ENCODE data around the gene VSIR.

Gene VSIR

DNA sequence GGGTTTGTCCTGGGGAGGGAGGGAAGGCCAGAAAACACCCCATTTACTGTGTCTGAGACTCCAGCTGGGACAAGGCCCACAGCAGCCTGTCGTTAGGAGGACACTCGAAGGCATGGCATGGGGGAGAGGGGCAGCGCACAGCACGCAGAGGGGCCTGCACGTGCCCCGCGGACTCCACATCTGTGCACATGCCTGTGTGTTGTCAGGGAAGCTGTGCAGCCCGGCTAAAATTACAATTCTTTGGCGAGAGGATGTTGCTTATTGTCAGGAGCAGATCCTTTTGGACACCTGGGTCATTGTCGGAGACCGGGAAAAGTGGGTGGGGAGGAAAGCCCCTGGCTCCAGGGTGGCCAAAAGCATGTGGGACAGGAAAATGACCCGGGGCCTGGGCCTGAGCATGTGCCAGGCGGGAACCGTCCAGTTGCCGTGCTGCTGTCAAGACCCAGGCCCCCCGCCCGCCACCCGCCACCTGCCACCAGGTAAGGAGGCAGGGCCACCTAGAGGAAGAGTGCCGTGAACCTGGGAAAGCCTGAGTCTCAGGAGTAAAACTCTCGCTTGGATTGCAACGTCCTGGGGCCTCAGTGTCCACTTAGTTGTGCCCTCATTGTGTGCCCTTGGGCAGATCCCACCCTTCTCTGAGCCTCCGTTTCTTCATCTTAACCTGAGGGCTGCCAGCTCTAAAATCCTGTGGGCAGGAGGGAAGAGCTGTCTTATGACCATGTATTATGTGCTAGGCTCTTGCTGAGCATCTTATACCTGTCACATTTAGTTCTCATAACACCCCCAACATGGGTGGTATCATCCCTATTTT, 7.2 kb downstream of the VSIR start:
- DNase-seq: no peak

GRCh38 chr10:71765176-71765904, 8.0 kb downstream of the VSIR start:
- DNase-seq: peak in 1 of 58 donors; percentile 26

- DNase-seq: no peak
Observed at GRCh38 chr10:71763352-71764127, 9.8 kb downstream of the VSIR start.

DNA sequence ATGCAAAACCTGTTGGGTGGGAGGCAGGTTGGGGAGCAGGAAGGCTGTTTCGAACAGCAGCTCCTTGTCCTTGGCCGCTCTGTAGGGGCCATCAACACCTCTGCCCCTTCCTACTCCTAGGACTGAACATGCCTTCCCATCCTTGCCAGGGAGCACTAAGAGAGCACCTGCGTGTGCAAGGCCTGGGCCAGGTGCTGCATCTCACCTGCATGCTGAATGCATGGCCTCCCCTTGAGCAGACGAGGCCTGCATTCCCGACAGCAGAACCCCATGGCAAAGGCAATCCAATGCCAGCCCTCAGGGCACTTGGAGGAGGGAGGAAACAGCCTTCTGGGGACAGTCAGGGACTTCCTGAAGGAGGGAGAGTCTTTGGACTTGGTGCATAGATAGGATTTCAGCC, 11.0 kb downstream of the VSIR start:
- DNase-seq: no peak

- DNase-seq: no peak
Observed at GRCh38 chr10:71761541-71762113, 11.7 kb downstream of the VSIR start.

DNA sequence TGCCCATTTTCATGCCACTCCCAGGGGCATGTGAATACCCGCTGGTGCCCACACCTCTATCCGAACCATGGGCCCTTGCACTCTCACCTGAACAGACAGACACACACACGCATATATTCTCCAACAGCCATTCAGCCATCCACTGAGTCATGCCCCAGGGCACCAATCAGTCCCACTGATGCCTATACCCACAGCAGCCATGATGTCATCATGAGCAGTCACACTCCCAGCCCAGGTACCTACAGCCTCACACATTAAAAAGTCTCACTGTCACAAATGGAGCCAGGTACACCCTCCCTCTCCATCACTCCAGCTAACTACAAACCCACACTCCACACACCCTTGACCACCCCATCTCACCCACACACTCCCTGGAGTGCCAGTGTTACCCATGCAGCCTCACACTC, 12.2 kb downstream of the VSIR start:
- no peak for DNase-seq

DNA sequence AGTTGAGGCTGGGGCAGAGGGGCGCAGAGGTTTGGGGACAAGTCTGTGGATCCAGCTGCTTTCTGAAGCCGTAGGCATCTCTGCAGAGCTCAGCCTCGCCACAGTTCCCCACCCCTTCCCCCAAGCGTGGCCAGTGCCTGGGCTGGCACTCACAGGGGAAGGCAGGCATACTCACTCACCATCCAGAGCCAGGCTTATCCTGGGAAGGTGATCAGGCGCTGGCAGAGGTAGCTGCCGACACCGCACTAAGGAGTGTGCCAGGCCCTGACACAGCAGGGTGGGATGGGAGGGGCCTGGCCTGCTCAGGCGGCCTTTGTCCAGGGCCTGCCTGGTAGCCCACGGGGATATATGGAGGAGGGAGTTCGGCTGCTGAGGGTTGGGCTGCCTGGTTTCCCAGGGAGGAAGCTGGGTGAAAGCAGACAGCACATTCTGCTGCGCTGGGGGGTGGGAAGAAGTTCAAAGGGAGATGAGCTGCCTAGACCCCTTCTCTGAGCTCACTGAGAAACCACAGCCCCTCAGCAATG, 15.9 kb downstream of the VSIR start:
- DNase-seq: peak in 42 of 58 donors; percentile 16 to 76 (median 42)

DNA sequence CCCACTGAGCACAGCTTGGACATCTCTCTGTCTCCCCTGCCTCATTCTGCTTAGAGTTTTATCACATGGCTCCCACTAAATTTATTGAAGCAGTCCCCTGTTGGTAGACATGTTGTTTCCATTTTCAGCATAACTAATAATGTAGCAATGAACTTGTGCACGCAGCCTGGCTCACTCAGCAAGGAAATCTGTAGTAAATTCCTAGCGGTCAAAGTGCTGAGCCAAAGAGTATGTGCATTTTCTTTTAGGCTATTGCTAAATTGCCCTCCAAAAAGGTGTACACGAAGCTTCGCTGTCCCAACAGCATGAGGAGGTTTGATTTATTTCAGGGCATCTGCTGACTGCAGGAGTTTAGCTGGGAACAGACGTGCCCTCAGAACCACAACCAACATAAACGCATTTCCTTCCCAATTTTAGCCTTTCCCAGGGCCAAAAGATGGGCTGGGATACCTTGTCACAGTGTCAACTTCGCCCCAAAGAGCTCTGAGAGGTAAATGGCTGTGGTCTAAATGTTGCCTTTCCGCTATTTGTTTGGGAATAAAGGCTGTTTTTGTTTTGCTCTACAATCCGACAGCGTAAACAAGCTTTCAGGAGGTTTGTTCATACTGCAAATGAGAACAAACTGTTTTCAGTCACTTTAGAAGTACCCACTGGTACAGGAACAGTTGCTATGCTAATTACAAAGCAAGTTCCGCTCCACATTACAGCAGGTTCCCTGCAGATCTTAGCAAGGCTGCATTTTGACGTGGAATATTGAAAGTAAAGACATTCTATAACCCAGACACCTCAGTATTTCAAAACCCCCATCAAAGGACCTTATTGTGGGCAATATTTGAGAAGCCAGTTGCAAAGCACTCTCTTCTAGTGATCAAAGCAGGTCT, 16.8 kb downstream of the VSIR start:
- DNase-seq: peak in 8 of 58 donors; percentile 18 to 75 (median 42)

- DNase-seq: no peak
Observed at GRCh38 chr10:71755179-71755879, 18.0 kb downstream of the VSIR start.

GRCh38 chr10:71754562-71754961, 18.8 kb downstream of the VSIR start:
- DNase-seq: no peak

GRCh38 chr10:71753960-71754505, 19.3 kb downstream of the VSIR start:
- no peak for DNase-seq

GRCh38 chr10:71753091-71753959, 20.0 kb downstream of the VSIR start:
- peak in 17 of 58 donors; percentile 15 to 72 (median 38) for DNase-seq

- no peak for DNase-seq
Observed at GRCh38 chr10:71752391-71753090, 20.8 kb downstream of the VSIR start.

DNA sequence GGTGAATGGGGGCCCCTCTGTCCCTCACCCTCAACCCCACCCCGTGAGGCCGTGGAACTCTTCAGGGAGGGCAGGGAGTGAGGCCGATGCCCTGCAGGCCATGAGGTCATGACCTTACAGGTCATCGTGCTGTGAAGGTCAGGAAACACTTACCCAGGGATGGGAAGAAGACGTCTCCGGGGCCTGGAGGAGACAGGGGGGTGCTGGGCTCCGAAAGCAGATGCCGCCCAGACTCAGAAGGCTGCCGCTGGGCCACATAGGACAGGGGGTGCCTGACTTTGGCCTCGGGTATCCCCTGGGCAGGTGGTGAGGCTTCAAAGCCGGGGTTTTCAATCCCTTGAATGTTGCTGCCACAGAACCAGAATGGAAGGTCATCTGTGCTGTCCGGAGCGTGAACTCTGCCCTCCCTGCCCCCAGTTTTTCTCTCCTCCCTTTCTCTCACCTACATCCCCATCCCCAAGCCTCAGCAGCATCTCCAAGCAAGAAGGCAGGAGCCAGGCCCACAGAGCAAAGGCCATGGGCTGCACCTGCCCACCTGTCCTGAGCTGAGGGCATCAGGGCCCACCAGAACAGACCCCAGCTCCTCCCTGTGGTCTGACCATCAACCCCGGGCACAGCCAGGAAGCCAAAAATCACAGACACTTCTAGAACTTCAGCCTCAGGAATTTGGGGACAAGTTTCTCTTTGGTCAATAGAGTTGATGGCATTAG, 21.6 kb downstream of the VSIR start:
- no peak for DNase-seq

DNA sequence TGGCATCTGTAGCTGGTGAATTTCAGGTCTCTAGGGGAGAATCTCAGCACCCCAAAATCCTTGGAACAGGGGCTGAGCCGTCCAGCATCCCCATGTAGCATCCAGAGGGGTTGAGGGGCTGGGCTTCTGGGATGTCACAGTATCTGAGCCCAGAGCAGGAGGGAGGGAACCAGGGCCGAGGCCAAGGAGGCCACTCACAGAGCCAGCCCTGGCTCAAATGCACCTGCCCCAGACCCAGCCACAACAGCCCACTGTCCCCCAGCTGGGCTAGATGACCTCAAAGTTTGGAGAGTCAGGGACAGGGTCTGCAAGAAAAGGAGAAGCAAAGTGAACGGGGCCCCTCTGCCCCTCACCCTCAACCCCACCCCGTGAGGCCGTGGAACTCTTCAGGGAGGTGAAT, 22.3 kb downstream of the VSIR start:
- DNase-seq: no peak

- no peak for DNase-seq
Observed at GRCh38 chr10:71750124-71750841, 23.0 kb downstream of the VSIR start.
